Cardiac muscle cell (in vitro differentiated cells and primary cell): ENCODE measurements around the gene PTPN14. TPM values are rescaled to one million over a fixed set of nuclear protein-coding genes. Genes with fewer than 3 reads are reported as not detected.

ENCODE experiments used
- DNase-seq, 2 donors: peaks; one replicate each; pipeline versions ENCODE4 v3.0.0 to v3.0.0-alpha.2; 2010 to 2017; ENCODE audit warnings: low read depth in 1 of 2, low spot score in 1 of 2
- H3K27ac ChIP-seq: fragments of 200-600 bp; sonication (generic); 2 replicates; pipeline ENCODE4 v1.5.1; 2016
- H3K27me3 ChIP-seq: fragments of 200-600 bp; sonication (generic); 2 replicates; pipeline ENCODE4 v1.6.0; 2016; ENCODE audit warnings: control low read depth
- H3K36me3 ChIP-seq: fragments of 200-600 bp; sonication (generic); 2 replicates; pipeline ENCODE4 v1.5.1; 2016; ENCODE audit warnings: control low read depth
- H3K4me1 ChIP-seq: fragments of 200-600 bp; sonication (generic); 2 replicates; pipeline ENCODE4 v1.8.1; 2017; ENCODE audit warnings: low read depth, mild to moderate bottlenecking, mixed run types
- H3K4me3 ChIP-seq: fragments of 200-600 bp; sonication (generic); 2 replicates; pipeline ENCODE4 v1.5.1; 2016; ENCODE audit warnings: mild to moderate bottlenecking
- H3K9me3 ChIP-seq: fragments of 200-600 bp; sonication (generic); 2 replicates; pipeline ENCODE4 v1.5.1; 2017; ENCODE audit warnings: low read depth, mild to moderate bottlenecking, control low read depth
- CTCF ChIP-seq: IDR thresholded peaks from 2 replicates; pipeline ENCODE4 v1.5.1; 2012; ENCODE audit warnings: low read depth, mild to moderate bottlenecking, low read length
- polyA plus RNA-seq: library from polyadenylated mRNA; unstranded; fragments of >200 nt; fragmentation: Nextera tagmentation; extraction: Ambion mirVana; gene quantifications from 2 replicates; pipeline ENCODE4 v1.2.1, GENCODE V29; 2016
- total RNA-seq: library from RNA; depleted of rRNA; stranded (reverse); fragments of >200 nt; gene quantifications from 2 replicates; pipeline ENCODE4 v1.2.3, GENCODE V29; 2016

Gene PTPN14
- total and polyA plus RNA-seq, 2 experiments from 2014 or later = 4.6 to 5.4 TPM

GRCh38 chr1:214312530-214313051 is 238.8 kb downstream of the PTPN14 start:
- H3K4me3 ChIP-seq = no peak overlapping the region
- peaks cover 5% of the 10 kb centered on the region for H3K36me3 ChIP-seq
- no peak overlapping the region for H3K27ac ChIP-seq
- DNase-seq = peak in 1 of 2 donors; percentile 10
- H3K9me3 ChIP-seq = no peaks in the 10 kb centered on the region
- TF ChIP-seq CTCF = no peak
- H3K27me3 ChIP-seq = no peaks in the 10 kb centered on the region
- no peaks in the 10 kb centered on the region for H3K4me1 ChIP-seq

GRCh38 chr1:214310777-214311690 is 240.4 kb downstream of the PTPN14 start:
- DNase-seq = no peak
- Histone ChIP-seq H3K9me3 (no peaks in the 10 kb centered on the region), H3K4me3 (no peak overlapping the region), H3K36me3 (peaks cover 5% of the 10 kb centered on the region), H3K4me1 (no peaks in the 10 kb centered on the region), H3K27ac (no peak overlapping the region), H3K27me3 (no peaks in the 10 kb centered on the region)
- TF ChIP-seq CTCF = no peak

- TF ChIP-seq CTCF = no peak
- no peaks in the 10 kb centered on the region for H3K36me3 ChIP-seq
These were observed 241.4 kb downstream of the PTPN14 start for GRCh38 chr1:214310010-214310409.

GRCh38 chr1:214306269-214306668 is 245.1 kb downstream of the PTPN14 start:
- H3K36me3 ChIP-seq = no peaks in the 10 kb centered on the region
- no peak for TF ChIP-seq CTCF
- H3K27me3 ChIP-seq = no peaks in the 10 kb centered on the region
- no peaks in the 10 kb centered on the region for H3K4me1 ChIP-seq
- DNase-seq = no peak
- H3K9me3 ChIP-seq = no peaks in the 10 kb centered on the region
- no peak overlapping the region for H3K27ac ChIP-seq
- no peak overlapping the region for H3K4me3 ChIP-seq

More at GRCh38 chr1:214310010-214310409, 241.4 kb downstream of the PTPN14 start:
- Histone ChIP-seq H3K9me3 (no peaks in the 10 kb centered on the region), H3K4me3 (no peak overlapping the region), H3K4me1 (no peaks in the 10 kb centered on the region), H3K27me3 (no peaks in the 10 kb centered on the region), H3K27ac (no peak overlapping the region)
- peak in 1 of 2 donors; percentile 49 for DNase-seq

- H3K27ac ChIP-seq = no peak overlapping the region
- H3K9me3 ChIP-seq = no peaks in the 10 kb centered on the region
- no peak for DNase-seq
These were observed 246.1 kb downstream of the PTPN14 start for GRCh38 chr1:214305164-214305751.

More at GRCh38 chr1:214305164-214305751, 246.1 kb downstream of the PTPN14 start:
- Histone ChIP-seq H3K27me3 (no peaks in the 10 kb centered on the region), H3K4me3 (no peak overlapping the region), H3K4me1 (no peaks in the 10 kb centered on the region), H3K36me3 (no peaks in the 10 kb centered on the region)
- TF ChIP-seq CTCF = no peak
